ENCODE data around the gene SPATA12. TPM values are rescaled to one million over a fixed set of nuclear protein-coding genes. Genes with fewer than 3 reads are reported as not detected.

The SPATA12 gene
- total RNA-seq, 1 donor from 2014 or later, result 0.38 TPM

GRCh38 chr3:57057351-57057750 is 3.1 kb upstream of the SPATA12 start:
- TF ChIP-seq CTCF (IDR thresholded peaks at IDR 0.05; ENCODE audit: insufficient read depth, low read length, poor library complexity, severe bottlenecking), result no peak
- Histone ChIP-seq H3K4me3 (ENCODE audit: low read depth, low read length) (no peak overlapping the region), H3K27me3 (ENCODE audit: control insufficient read depth, insufficient read depth, low read length) (no peaks in the 10 kb centered on the region), H3K36me3 (ENCODE audit: control insufficient read depth, insufficient read depth, low read length) (no peaks in the 10 kb centered on the region)
- no peak for DNase-seq (ENCODE audit: low read depth)

GRCh38 chr3:57059411-57059810 is 1.1 kb upstream of the SPATA12 start:
- Histone ChIP-seq H3K27me3 (ENCODE audit: control insufficient read depth, insufficient read depth, low read length) (no peaks in the 10 kb centered on the region), H3K36me3 (ENCODE audit: control insufficient read depth, insufficient read depth, low read length) (no peaks in the 10 kb centered on the region), H3K4me3 (ENCODE audit: low read depth, low read length) (no peak overlapping the region)
- TF ChIP-seq CTCF (IDR thresholded peaks at IDR 0.05; ENCODE audit: insufficient read depth, low read length, poor library complexity, severe bottlenecking), result no peak
- DNase-seq (ENCODE audit: low read depth), result no peak

GRCh38 chr3:57061556-57061955 is 1.1 kb downstream of the SPATA12 start:
- no peak for TF ChIP-seq CTCF (IDR thresholded peaks at IDR 0.05; ENCODE audit: insufficient read depth, low read length, poor library complexity, severe bottlenecking)
- DNase-seq (ENCODE audit: low read depth), result no peak
- Histone ChIP-seq H3K4me3 (ENCODE audit: low read depth, low read length) (no peak overlapping the region), H3K36me3 (ENCODE audit: control insufficient read depth, insufficient read depth, low read length) (no peaks in the 10 kb centered on the region), H3K27me3 (ENCODE audit: control insufficient read depth, insufficient read depth, low read length) (no peaks in the 10 kb centered on the region)

- DNase-seq (ENCODE audit: low read depth), result no peak
- H3K36me3 ChIP-seq (ENCODE audit: control insufficient read depth, insufficient read depth, low read length), result no peaks in the 10 kb centered on the region
- H3K4me3 ChIP-seq (ENCODE audit: low read depth, low read length), result no peak overlapping the region
- no peaks in the 10 kb centered on the region for H3K27me3 ChIP-seq (ENCODE audit: control insufficient read depth, insufficient read depth, low read length)
- TF ChIP-seq CTCF (IDR thresholded peaks at IDR 0.05; ENCODE audit: insufficient read depth, low read length, poor library complexity, severe bottlenecking), result no peak
Measured at GRCh38 chr3:57062101-57062631, 1.7 kb downstream of the SPATA12 start.

GRCh38 chr3:57063032-57063431 is 2.6 kb downstream of the SPATA12 start:
- no peak overlapping the region for H3K4me3 ChIP-seq (ENCODE audit: low read depth, low read length)
- TF ChIP-seq CTCF (IDR thresholded peaks at IDR 0.05; ENCODE audit: insufficient read depth, low read length, poor library complexity, severe bottlenecking), result no peak
- DNase-seq (ENCODE audit: low read depth), result no peak
- no peaks in the 10 kb centered on the region for H3K27me3 ChIP-seq (ENCODE audit: control insufficient read depth, insufficient read depth, low read length)
- H3K36me3 ChIP-seq (ENCODE audit: control insufficient read depth, insufficient read depth, low read length), result no peaks in the 10 kb centered on the region

- H3K36me3 ChIP-seq (ENCODE audit: control insufficient read depth, insufficient read depth, low read length), result no peaks in the 10 kb centered on the region
- DNase-seq (ENCODE audit: low read depth), result no peak
- H3K27me3 ChIP-seq (ENCODE audit: control insufficient read depth, insufficient read depth, low read length), result no peaks in the 10 kb centered on the region
- H3K4me3 ChIP-seq (ENCODE audit: low read depth, low read length), result no peak overlapping the region
- TF ChIP-seq CTCF (IDR thresholded peaks at IDR 0.05; ENCODE audit: insufficient read depth, low read length, poor library complexity, severe bottlenecking), result no peak
Measured at GRCh38 chr3:57064001-57064400, 3.5 kb downstream of the SPATA12 start.
